HepG2 (cell line): Measurements from ENCODE around the gene SPATA31D4. TPM values are rescaled to one million over a fixed set of nuclear protein-coding genes. Genes with fewer than 3 reads are reported as not detected.

Source experiments
- ATAC-seq: fragments of 200-7000 bp; cut with Tn5 transposase; 3 replicates; pipeline ENCODE4 v1.9.1; 2020; ENCODE audit warnings: mild to moderate bottlenecking, moderate library complexity
- BruUV-seq: library from RNA; stranded (reverse); fragments of 400-500 nt; replicated peaks from 2 replicates; lab custom pipeline; 2021; lab: Mats Ljungman, UMichigan
- CTCF ChIA-PET: fragments of 300-600 bp; formaldehyde crosslinking; extraction: SDS; loops from one replicate; lab custom pipeline; 2021; ENCODE audit warnings: low total read pairs, inconsistent platforms, low intra/inter-chr PET ratio; lab: Yijun Ruan, JAX
- POLR2A ChIA-PET: fragments of 350-600 bp; sonication (Branson Sonifier 250); formaldehyde crosslinking; loops from one replicate; lab custom pipeline; 2020; ENCODE audit warnings: antibody characterized with exemption, inconsistent platforms; lab: Yijun Ruan, JAX
- DNase-seq: peaks from one replicate; pipeline ENCODE4 v3.0.0-alpha.2; 2015; ENCODE audit warnings: low spot score
- FAIRE-seq: peaks from 3 replicates; lab custom pipeline; 2011; peaks lifted over from hg19 to GRCh38; lab: Jason Lieb, UNC
- H2AFZ ChIP-seq: one replicate; pipeline ENCODE4 v1.6.1; 2011; ENCODE audit warnings: low read length, inconsistent platforms
- H3K27ac ChIP-seq: fragments of 300-600 bp; 3 replicates; pipeline ENCODE4 v1.8.0; 2011; ENCODE audit warnings: mixed run types, mild to moderate bottlenecking, mixed read lengths, low read length, inconsistent platforms; ENCODE audit not compliant: insufficient read depth; ENCODE audit errors: extremely low read length
- H3K27me3 ChIP-seq, 2 experiments: fragments of 200-600 bp in 1 of 2; 2 replicates in 1 of 2; 3 replicates in 1 of 2; pipeline versions ENCODE4 v1.6.0 to v1.8.0; 2011; ENCODE audit warnings: low read length in 2 of 2, mild to moderate bottlenecking in 2 of 2, moderate library complexity in 2 of 2, inconsistent platforms in 1 of 2; ENCODE audit not compliant: insufficient read depth in 2 of 2, control insufficient read depth in 1 of 2
- H3K36me3 ChIP-seq, 2 experiments: fragments of 200-600 bp in 1 of 2; replicated peaks in 1 of 2; 2 replicates in 1 of 2; 3 replicates in 1 of 2; pipeline versions ENCODE4 v1.5.1 to v1.8.0; 2011; ENCODE audit warnings: low read length in 2 of 2, inconsistent platforms in 1 of 2; ENCODE audit not compliant: insufficient read depth in 2 of 2, control insufficient read depth in 1 of 2
- H3K4me1 ChIP-seq: 2 replicates; pipeline ENCODE4 v1.5.1; 2012; ENCODE audit warnings: low read length, inconsistent platforms; ENCODE audit not compliant: insufficient read depth
- H3K4me2 ChIP-seq: 2 replicates; pipeline ENCODE4 v1.6.0; 2011; ENCODE audit warnings: low read depth, low read length, inconsistent platforms
- H3K4me3 ChIP-seq, 3 experiments: fragments of 200-600 bp in 1 of 3; sonication (generic), shearing (Covaris generic) in 1 of 3; replicated peaks in 1 of 3; 2 replicates each; pipeline ENCODE4 v1.5.1; 2011 to 2016; ENCODE audit warnings: low read length in 3 of 3, inconsistent platforms in 2 of 3, low read depth in 2 of 3, mild to moderate bottlenecking in 2 of 3, control low read depth in 1 of 3, mixed read lengths in 1 of 3; ENCODE audit not compliant: insufficient read depth in 1 of 3
- H3K79me2 ChIP-seq: one replicate; pipeline ENCODE4 v1.6.1; 2011; ENCODE audit warnings: low read length, inconsistent platforms; ENCODE audit not compliant: insufficient read depth
- H3K9ac ChIP-seq: 2 replicates; pipeline ENCODE4 v1.6.0; 2011; ENCODE audit warnings: mild to moderate bottlenecking, low read depth, low read length, inconsistent platforms; ENCODE audit not compliant: insufficient read depth
- H3K9me3 ChIP-seq: 2 replicates; pipeline ENCODE4 v1.5.1; 2012; ENCODE audit warnings: mild to moderate bottlenecking, low read length
- H4K20me1 ChIP-seq: 2 replicates; pipeline ENCODE4 v1.6.0; 2011; ENCODE audit warnings: inconsistent platforms, mild to moderate bottlenecking, low read length, moderate library complexity; ENCODE audit not compliant: insufficient read depth
- ARNTL ChIP-seq: sonication (generic); formaldehyde crosslinking; IDR thresholded peaks from 2 replicates; pipeline ENCODE4 v1.4.0; 2020; ENCODE audit warnings: mild to moderate bottlenecking, missing genetic modification reagents
- CAMTA2 ChIP-seq: sonication (generic); formaldehyde crosslinking; IDR thresholded peaks from 2 replicates; pipeline ENCODE4 v1.4.0; 2020; ENCODE audit warnings: mild to moderate bottlenecking, missing genetic modification reagents, borderline replicate concordance
- FOXK1 ChIP-seq: sonication (generic); formaldehyde crosslinking; IDR thresholded peaks from 2 replicates; pipeline ENCODE4 v1.4.0; 2020; ENCODE audit warnings: low read depth, missing genetic modification reagents, borderline replicate concordance
- KLF12 ChIP-seq: sonication (generic); formaldehyde crosslinking; IDR thresholded peaks from 2 replicates; pipeline ENCODE4 v1.4.0; 2020; ENCODE audit warnings: missing genetic modification reagents, borderline replicate concordance
- MEIS1 ChIP-seq: sonication (generic); formaldehyde crosslinking; IDR thresholded peaks from 2 replicates; pipeline ENCODE4 v1.9.0; 2021; ENCODE audit warnings: mild to moderate bottlenecking, missing genetic modification reagents, moderate library complexity, borderline replicate concordance
- NFE2 ChIP-seq: sonication (generic); formaldehyde crosslinking; IDR thresholded peaks from 2 replicates; pipeline ENCODE4 v1.4.0; 2020; ENCODE audit warnings: missing genetic modification reagents
- ZBTB20 ChIP-seq: sonication (generic); formaldehyde crosslinking; IDR thresholded peaks from 2 replicates; pipeline ENCODE4 v1.8.1; 2023; ENCODE audit warnings: missing genetic modification reagents, low read depth, mild to moderate bottlenecking, borderline replicate concordance
- ZFP41 ChIP-seq: sonication (generic); formaldehyde crosslinking; IDR thresholded peaks from 2 replicates; pipeline ENCODE4 v1.4.0; 2020; ENCODE audit warnings: mild to moderate bottlenecking, missing genetic modification reagents, borderline replicate concordance
- ZFX ChIP-seq: sonication (generic); formaldehyde crosslinking; IDR thresholded peaks from 2 replicates; pipeline ENCODE4 v1.4.0; 2020; ENCODE audit warnings: mild to moderate bottlenecking, low read depth, missing genetic modification reagents, moderate library complexity
- ZNF207 ChIP-seq: fragments of 450-650 bp; IDR thresholded peaks from 2 replicates; pipeline ENCODE4 v1.6.1; 2016; ENCODE audit warnings: antibody characterized with exemption, borderline replicate concordance
- ZNF274 ChIP-seq: sonication (generic); formaldehyde crosslinking; IDR thresholded peaks from 2 replicates; pipeline ENCODE4 v1.5.1; 2020; ENCODE audit warnings: mild to moderate bottlenecking, missing genetic modification reagents
- ZNF598 ChIP-seq: sonication (generic); formaldehyde crosslinking; IDR thresholded peaks from 2 replicates; pipeline ENCODE4 v1.5.1; 2020; ENCODE audit warnings: mild to moderate bottlenecking, missing genetic modification reagents, borderline replicate concordance
- ZNF746 ChIP-seq: sonication (generic); formaldehyde crosslinking; IDR thresholded peaks from 2 replicates; pipeline ENCODE4 v1.8.0; 2022; ENCODE audit warnings: mild to moderate bottlenecking, missing genetic modification reagents
- in situ Hi-C: cut with HindIII; loops from 2 replicates; pipeline ENCODE4 v1.10.0; 2017; ENCODE audit warnings: low pct_unique_long_range_greater_than_20kb; ENCODE audit not compliant: extremely low pct_ligation_motif_present
- intact Hi-C: fragments of 100-400 bp; cut with micrococcal nuclease; formaldehyde crosslinking; loops from one replicate; pipeline ENCODE4 v1.10.0; 2022; ENCODE audit not compliant: unreplicated experiment
- polyA plus RNA-seq, 8 experiments: library from polyadenylated mRNA; depleted of rRNA in 3 of 8; stranded (reverse) in 7 of 8; unstranded in 1 of 8; fragments of >200 nt; fragmentation: Illumina TruSeq in 4 of 8; extraction: Trizol in 4 of 8; gene quantifications; 2 replicates each; pipeline versions ENCODE4 v1.2.1 to v1.2.3, GENCODE V29; 2011 to 2016; ENCODE audit warnings: low read depth in 4 of 8, missing spikeins in 1 of 8, mixed read lengths in 1 of 8; ENCODE audit not compliant: insufficient read depth in 1 of 8
- total RNA-seq, 5 experiments: library from RNA; depleted of rRNA; stranded (reverse); fragments of >200 nt; fragmentation: Illumina TruSeq; extraction: Trizol; gene quantifications; 2 replicates each; pipeline ENCODE4 v1.2.3, GENCODE V29; 2016; ENCODE audit warnings: low read depth in 1 of 5
- TF ChIP-seq, protein P1 (sequence below): sonication (generic); formaldehyde crosslinking; IDR thresholded peaks from 2 replicates; pipeline ENCODE4 v1.4.0; 2020; ENCODE audit warnings: mild to moderate bottlenecking, missing genetic modification reagents

SPATA31D4 gene
- total and polyA plus RNA-seq, 2 of the 13 experiments (the other 11 are each of a cell fraction or from before 2014, with no cell fraction given), result not detected

DNA sequence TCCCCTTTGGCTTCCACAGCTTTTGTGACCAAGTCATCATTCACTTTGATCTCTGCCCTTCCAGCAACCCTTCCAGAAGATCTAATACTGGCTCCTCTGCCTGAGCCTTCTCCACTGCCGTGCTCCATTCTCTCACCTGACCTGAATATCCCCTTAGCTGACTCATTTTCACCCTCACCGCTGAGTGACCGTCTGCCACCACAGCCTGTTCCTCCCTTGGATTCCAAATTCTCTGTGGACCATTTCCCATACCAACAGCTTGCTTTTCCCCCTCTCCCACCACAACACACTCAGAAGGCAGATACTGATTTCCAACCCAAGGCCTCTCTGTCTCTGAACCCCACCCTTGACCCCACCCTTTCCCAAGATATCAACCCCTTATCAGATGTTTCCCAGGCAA is 39.8 kb downstream of the SPATA31D4 start (continued):
- TF ChIP-seq, protein P1, sequence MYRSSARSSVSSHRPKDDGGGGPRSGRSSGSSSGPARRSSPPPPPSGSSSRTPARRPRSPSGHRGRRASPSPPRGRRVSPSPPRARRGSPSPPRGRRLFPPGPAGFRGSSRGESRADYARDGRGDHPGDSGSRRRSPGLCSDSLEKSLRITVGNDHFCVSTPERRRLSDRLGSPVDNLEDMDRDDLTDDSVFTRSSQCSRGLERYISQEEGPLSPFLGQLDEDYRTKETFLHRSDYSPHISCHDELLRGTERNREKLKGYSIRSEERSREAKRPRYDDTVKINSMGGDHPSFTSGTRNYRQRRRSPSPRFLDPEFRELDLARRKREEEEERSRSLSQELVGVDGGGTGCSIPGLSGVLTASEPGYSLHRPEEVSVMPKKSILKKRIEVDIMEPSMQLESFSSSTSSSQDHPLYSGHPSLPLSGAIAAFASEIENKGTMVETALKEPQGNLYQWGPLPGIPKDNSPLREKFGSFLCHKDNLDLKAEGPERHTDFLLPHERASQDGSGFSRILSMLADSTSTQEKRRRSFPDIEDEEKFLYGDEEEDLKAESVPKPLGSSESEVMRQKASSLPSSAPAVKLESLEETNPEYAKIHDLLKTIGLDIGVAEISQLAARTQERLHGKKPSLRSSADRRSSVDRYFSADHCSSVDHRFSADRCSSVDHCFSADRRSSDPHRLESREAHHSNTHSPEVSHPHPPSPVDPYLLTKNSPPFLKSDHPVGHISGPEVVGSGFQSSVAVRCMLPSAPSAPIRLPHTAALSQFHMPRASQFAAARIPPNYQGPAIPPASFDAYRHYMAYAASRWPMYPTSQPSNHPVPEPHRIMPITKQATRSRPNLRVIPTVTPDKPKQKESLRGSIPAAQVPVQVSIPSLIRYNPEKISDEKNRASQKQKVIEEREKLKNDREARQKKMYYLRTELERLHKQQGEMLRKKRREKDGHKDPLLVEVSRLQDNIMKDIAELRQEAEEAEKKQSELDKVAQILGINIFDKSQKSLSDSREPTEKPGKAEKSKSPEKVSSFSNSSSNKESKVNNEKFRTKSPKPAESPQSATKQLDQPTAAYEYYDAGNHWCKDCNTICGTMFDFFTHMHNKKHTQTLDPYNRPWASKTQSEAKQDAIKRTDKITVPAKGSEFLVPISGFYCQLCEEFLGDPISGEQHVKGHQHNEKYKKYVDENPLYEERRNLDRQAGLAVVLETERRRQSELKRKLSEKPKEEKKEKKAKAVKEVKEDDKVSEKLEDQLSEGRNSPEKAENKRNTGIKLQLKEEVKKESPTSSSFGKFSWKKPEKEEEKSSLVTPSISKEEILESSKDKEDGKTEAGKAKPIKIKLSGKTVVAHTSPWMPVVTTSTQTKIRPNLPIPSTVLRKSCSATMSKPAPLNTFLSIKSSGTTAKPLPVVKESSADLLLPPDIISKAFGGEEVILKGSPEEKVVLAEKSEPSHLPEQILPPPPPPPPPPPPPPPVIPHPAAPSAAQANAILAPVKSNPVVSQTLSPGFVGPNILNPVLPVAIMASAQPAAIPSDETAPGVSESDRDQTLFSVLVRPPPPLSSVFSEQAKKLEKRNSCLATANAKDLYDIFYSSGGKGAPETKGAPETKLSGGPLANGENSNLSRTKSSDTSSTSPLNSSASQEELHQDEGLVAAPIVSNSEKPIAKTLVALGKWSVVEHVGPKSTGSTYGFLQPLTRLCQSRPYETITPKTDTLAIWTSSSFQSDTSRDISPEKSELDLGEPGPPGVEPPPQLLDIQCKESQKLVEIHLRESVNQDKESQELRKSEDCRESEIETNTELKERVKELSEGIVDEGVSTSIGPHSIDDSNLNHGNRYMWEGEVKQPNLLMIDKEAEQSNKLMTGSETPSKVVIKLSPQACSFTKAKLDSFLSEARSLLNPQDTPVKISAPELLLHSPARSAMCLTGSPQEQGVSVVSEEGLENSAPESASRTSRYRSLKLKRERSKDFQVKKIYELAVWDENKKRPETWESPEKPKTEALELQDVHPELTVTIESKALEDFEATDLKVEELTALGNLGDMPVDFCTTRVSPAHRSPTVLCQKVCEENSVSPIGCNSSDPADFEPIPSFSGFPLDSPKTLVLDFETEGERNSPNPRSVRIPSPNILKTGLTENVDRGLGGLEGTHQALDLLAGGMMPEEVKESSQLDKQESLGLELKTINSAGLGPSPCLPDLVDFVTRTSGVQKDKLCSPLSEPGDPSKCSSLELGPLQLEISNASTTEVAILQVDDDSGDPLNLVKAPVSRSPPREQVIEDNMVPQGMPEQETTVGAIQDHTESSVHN (CRISPR knock-in tag), result no peak
- no peak for TF ChIP-seq NFE2 (CRISPR knock-in tag)
- no peak for TF ChIP-seq ZNF274
- TF ChIP-seq KLF12, result no peak
- no peak for TF ChIP-seq ZNF207

GRCh38 chr9:81969971-81970370 is 41.7 kb downstream of the SPATA31D4 start:
- Histone ChIP-seq H3K9ac (no peak overlapping the region), H3K36me3 (no peaks in the 10 kb centered on the region), H3K9me3 (no peaks in the 10 kb centered on the region), H2AFZ (no peak overlapping the region), H3K4me1 (no peaks in the 10 kb centered on the region), H3K4me2 (no peak overlapping the region), H3K79me2 (no peaks in the 10 kb centered on the region), H3K27me3 (no peaks in the 10 kb centered on the region), H3K4me3 (no peak overlapping the region), H4K20me1 (no peaks in the 10 kb centered on the region), H3K27ac (no peak overlapping the region)
- TF ChIP-seq CAMTA2 (CRISPR knock-in tag) (no peak), ZNF598 (CRISPR knock-in tag) (no peak), ZBTB20 (CRISPR knock-in tag) (no peak), FOXK1 (CRISPR knock-in tag) (no peak), ARNTL (CRISPR knock-in tag) (no peak), ZNF746 (CRISPR knock-in tag) (no peak), ZFP41 (no peak), MEIS1 (CRISPR knock-in tag) (no peak), ZFX (CRISPR knock-in tag) (no peak)
- ATAC-seq (no peak), DNase-seq (no peak), FAIRE-seq (no peak)
- no TSS peak for BruUV-seq
- intact Hi-C loops (no loop called here), in situ Hi-C loops (no loop called here)
- POLR2A ChIA-PET, result no interaction called here
- CTCF ChIA-PET, result no interaction called here
